Stimulated activated naive B cell treated with anti-CD40 and anti-IgM and Interleukin-4, amounts not matched to agents 10 μg/mL and 1 μg/mL and 100 μg/mL, for 72 hours (primary cell): Measurements from ENCODE around the gene ZNF423.

ENCODE experiments used
- ATAC-seq, 2 donors: fragments of 150-1000 bp; cut with Tn5 transposase; replicated peaks; 2 replicates each; pipeline ENCODE4 v1.10.0; 2021; ENCODE audit warnings: moderate library complexity in 1 of 2
- DNase-seq: peaks from one replicate; pipeline ENCODE4 v3.0.0; 2021
- H3K27ac Mint-ChIP-seq: one replicate; pipeline ENCODE4 v1.8.0; 2022; ENCODE audit warnings: mild to moderate bottlenecking, mixed read lengths
- H3K27me3 Mint-ChIP-seq, 2 donors: one replicate each; pipeline ENCODE4 v1.8.0; 2022; ENCODE audit warnings: mixed read lengths in 2 of 2
- H3K36me3 Mint-ChIP-seq, 2 donors: one replicate each; pipeline ENCODE4 v1.8.0; 2022; ENCODE audit warnings: mixed read lengths in 2 of 2, mild to moderate bottlenecking in 1 of 2
- H3K4me1 Mint-ChIP-seq, 2 donors: one replicate each; pipeline ENCODE4 v1.8.0; 2022; ENCODE audit warnings: mixed read lengths in 2 of 2, mild to moderate bottlenecking in 1 of 2
- H3K4me3 Mint-ChIP-seq, 2 donors: one replicate each; pipeline ENCODE4 v1.8.0; 2022; ENCODE audit warnings: mild to moderate bottlenecking in 2 of 2, mixed read lengths in 2 of 2, moderate library complexity in 1 of 2
- H3K9me3 Mint-ChIP-seq, 2 donors: one replicate each; pipeline ENCODE4 v1.8.0; 2022; ENCODE audit warnings: mixed read lengths in 2 of 2, mild to moderate bottlenecking in 1 of 2

Gene ZNF423

DNA sequence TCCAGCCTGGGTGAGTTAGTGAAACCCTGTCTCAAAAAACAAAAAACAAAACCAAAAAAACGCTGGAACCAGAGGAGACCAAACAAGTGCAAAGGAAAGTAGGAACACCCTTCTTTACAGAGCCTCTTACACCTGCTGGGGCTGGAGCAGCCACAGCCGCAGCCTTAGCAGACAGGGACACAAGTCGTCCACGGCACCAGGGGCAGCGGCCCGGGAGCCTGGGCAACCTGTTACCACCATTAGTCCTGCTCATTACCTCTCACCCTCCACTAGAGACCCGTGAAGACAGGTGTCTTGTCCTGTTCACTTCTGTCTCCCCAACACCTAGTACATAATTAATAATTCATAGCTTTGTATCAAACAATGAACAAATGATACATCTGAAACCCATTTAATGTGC is 398.7 kb downstream of the ZNF423 start:
- ATAC-seq (no peak), DNase-seq (no peak)
- H3K4me3 Mint-ChIP-seq, result no peak overlapping the region
- H3K27ac Mint-ChIP-seq, result no peak overlapping the region
- H3K36me3 Mint-ChIP-seq, result no peaks in the 10 kb centered on the region
- no peaks in the 10 kb centered on the region for H3K4me1 Mint-ChIP-seq
- H3K9me3 Mint-ChIP-seq, result peaks cover 0 to 2% of the 10 kb centered on the region in 2 donors
- peaks cover 13 to 22% of the 10 kb centered on the region in 2 donors for H3K27me3 Mint-ChIP-seq

DNA sequence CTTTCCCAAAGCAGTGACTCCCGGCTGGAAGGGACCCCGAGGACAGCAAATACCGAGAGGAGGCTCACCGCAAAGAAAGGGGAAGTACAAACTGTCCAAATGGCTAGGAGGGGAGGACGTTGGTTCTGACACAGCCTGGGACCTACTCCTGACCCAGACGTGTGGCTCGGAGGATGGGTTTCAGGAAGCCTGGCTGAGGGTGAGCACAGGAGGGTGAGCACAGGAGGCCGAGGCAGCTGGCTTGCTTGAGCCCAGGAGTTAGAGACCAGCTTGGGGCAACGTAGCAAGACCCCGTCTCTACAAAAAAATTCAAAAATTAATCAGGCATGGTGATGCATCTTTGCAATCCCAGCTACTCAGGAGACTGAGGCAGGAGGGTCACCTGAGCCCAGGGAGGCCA is 399.1 kb downstream of the ZNF423 start:
- no peak for ATAC-seq
- H3K27ac Mint-ChIP-seq, result no peak overlapping the region
- no peak for DNase-seq
- H3K4me3 Mint-ChIP-seq, result no peak overlapping the region
- H3K9me3 Mint-ChIP-seq, result peaks cover 0 to 2% of the 10 kb centered on the region in 2 donors
- H3K27me3 Mint-ChIP-seq, result peaks cover 16 to 23% of the 10 kb centered on the region in 2 donors
- H3K36me3 Mint-ChIP-seq, result no peaks in the 10 kb centered on the region
- H3K4me1 Mint-ChIP-seq, result no peaks in the 10 kb centered on the region

DNA sequence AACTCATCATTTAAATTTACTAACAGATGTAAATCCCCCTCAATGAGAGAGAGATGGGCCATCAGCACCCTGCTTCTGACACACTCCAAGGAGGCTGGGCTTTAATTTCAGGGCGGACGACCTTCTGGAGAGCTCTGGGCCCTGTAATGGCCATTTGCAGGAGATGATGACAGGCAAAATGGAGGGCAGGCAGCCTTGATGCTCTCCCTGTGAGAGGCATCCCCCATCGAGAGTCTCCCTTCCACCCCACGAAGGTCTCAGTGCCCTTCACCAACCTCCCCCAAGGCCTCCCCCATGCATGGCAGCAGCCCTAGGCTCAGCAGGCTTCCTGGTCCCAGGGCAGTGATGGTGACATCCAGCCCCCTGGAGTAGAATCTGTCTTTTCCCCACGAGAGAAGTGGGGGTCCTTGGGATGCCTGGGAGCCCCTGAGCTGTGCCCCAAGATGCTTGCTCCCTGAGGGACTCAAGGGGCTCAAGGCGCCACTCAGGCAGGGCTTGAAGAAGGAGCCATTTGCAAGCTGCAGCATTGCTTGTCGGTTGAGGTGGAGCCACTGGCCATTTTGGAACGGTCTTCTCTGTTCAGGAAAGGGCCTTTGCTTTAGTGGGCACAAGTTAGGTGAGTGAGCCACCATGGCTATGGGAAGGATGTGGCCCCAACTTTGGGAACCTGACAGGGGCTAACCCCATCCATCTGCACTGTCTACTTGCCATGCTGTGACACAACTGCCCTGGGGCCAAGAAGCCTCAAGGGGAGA is 399.7 kb downstream of the ZNF423 start:
- Mint-ChIP-seq H3K27me3 (peaks cover 22 to 29% of the 10 kb centered on the region in 2 donors), H3K4me1 (no peaks in the 10 kb centered on the region), H3K36me3 (no peaks in the 10 kb centered on the region), H3K27ac (no peak overlapping the region), H3K9me3 (peaks cover 0 to 2% of the 10 kb centered on the region in 2 donors), H3K4me3 (no peak overlapping the region)
- ATAC-seq (no peak), DNase-seq (no peak)

DNA sequence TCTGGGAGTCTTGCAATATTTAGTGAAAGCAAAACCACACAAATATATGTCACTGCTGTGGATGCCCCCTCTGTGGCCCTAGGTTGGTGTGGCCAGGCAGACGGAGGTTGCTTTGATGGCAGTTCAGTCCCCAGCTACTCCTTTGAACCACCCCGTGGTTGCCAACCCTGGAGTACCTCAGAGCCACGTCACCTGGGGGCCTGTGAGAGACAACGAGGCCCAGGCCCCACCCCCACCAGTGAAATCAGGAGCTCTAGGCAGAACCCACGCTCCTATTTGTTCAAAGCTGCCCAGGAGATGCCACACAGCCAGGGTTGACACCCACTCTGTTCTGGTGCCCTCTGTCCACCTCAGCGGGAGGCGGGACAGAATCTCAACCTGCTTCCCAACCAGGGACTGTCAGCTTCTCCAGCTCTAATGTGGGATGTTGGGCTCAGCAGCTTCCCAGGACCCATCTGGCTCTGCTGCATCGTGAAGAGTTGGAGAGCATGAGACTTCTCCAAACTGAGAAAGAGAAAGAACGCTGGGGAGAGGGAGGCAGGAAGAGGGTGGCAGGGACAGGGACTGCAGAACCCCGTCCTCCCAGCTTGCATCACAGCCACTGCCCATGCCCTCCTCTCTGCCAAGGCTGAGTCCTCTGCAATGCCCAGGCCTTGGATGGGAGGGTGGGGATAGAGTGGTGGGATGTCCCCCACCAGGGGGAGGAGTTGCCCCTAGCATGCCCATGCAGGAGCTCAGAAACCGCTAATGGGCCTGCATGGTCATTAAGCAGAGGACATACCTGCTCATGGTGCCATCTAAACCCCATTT is 400.5 kb downstream of the ZNF423 start:
- Mint-ChIP-seq H3K27me3 (peaks cover 23 to 29% of the 10 kb centered on the region in 2 donors), H3K9me3 (peaks cover 0 to 2% of the 10 kb centered on the region in 2 donors), H3K27ac (no peak overlapping the region), H3K4me3 (no peak overlapping the region), H3K4me1 (no peaks in the 10 kb centered on the region), H3K36me3 (no peaks in the 10 kb centered on the region)
- no peak for DNase-seq
- no peak for ATAC-seq

DNA sequence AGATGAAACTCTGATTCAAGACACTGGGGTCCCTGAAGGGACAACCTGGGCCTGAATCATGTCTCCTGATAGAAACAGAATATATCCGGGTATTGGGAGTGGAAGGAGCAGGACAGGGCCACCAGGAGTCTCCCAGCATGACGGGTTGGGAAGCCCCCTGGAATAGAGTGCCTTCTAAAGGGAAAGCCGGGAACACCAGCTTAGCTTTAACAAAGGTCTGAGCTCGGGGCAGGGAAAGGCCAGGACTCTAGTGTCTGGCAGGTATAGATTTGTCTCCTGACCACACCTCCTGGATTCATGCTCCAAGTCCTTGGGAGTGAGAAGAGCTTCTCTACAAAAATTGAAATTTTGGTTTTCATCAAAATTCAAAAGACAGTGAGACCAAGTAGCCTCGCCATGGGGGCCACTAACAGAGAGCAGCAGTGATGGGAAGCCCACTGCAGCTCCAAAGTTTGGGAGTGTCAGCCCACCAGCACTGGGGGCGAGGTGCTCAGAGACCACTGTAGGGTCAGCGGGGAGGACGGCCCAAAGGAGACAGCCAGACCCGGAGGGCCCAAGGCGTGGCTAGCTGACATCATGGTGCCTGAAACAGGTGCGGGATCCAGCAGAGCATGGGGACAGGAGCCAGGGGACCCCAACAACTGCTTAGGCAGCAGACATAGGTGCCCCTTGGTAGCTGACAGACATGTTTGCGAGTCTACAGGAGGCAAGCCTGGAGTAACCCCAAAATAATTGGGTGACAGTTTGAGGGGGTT is 401.3 kb downstream of the ZNF423 start:
- no peak overlapping the region for H3K27ac Mint-ChIP-seq
- H3K36me3 Mint-ChIP-seq, result no peaks in the 10 kb centered on the region
- DNase-seq (no peak), ATAC-seq (no peak)
- H3K9me3 Mint-ChIP-seq, result peaks cover 0 to 2% of the 10 kb centered on the region in 2 donors
- H3K4me3 Mint-ChIP-seq, result no peak overlapping the region
- H3K4me1 Mint-ChIP-seq, result no peaks in the 10 kb centered on the region
- H3K27me3 Mint-ChIP-seq, result peaks cover 23 to 29% of the 10 kb centered on the region in 2 donors

DNA sequence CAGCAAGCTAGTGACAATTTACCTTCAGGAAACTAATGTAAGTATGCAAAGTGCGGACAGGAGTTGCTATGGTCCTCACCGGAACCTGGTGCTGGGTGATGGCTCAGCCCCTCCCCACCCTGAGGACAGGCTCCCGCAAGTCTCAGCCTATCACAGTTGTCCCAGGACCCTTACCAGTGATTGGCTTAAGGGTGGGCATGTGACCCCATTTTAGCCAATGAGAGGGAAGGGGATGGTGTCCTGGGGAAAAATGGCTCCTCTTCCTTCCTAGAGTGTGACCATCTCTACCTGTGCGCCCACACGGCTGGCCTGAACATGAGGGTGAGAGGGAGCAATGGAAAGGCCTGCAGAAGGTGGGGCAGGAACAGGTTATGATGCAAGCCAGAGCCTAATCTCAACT is 401.9 kb downstream of the ZNF423 start:
- no peaks in the 10 kb centered on the region for H3K4me1 Mint-ChIP-seq

DNA sequence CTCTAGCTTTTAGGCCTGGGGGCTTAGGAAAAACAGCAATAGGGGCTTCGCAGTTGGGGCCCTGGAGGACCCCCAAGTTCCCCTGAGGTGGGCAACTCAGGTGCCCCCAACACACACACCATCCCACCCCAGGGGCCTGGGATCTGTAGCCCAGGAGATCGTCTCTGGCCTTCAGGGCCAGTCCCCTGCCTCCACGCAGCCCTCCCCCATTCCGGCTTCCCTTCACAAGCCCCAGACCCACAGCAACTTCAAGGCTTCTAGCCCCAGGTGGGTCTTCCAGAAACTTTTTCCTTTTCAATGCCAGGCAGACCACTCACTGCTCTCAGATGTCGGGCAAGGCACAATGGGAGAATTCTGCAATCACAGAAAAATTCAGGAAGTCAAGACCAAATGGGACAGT is 402.9 kb downstream of the ZNF423 start:
- no peaks in the 10 kb centered on the region for H3K4me1 Mint-ChIP-seq
- no peak overlapping the region for H3K27ac Mint-ChIP-seq
- DNase-seq, result no peak
- H3K36me3 Mint-ChIP-seq, result no peaks in the 10 kb centered on the region
- no peak for ATAC-seq
- H3K4me3 Mint-ChIP-seq, result no peak overlapping the region
- H3K9me3 Mint-ChIP-seq, result peaks cover 0 to 2% of the 10 kb centered on the region in 2 donors
- peaks cover 23 to 29% of the 10 kb centered on the region in 2 donors for H3K27me3 Mint-ChIP-seq

More for the DNA sequence above, 401.9 kb downstream of the ZNF423 start:
- no peak for ATAC-seq
- Mint-ChIP-seq H3K4me3 (no peak overlapping the region), H3K9me3 (peaks cover 0 to 2% of the 10 kb centered on the region in 2 donors), H3K27me3 (peaks cover 23 to 29% of the 10 kb centered on the region in 2 donors), H3K27ac (no peak overlapping the region), H3K36me3 (no peaks in the 10 kb centered on the region)
- DNase-seq, result no peak

DNA sequence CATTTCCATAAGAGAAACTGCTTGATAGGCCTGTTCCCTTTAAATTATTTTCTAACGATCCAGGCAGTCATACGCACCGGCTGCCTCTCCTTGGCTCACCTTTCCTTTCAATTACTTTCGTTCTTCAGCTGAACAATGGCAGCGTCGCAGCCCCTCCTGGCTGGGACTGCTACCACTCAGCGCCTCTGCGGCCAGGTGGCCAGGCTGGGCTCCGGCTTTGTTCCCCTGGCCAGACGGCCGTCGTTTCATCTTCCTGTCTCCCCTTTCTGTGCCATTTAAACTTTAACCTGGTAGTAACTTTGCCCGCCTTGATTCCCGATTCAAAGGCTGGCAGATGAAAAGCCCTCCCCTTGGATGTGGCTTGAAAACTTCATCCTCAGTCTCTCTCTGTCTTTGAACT is 403.3 kb downstream of the ZNF423 start:
- H3K4me1 Mint-ChIP-seq, result no peaks in the 10 kb centered on the region
- H3K4me3 Mint-ChIP-seq, result no peak overlapping the region
- H3K9me3 Mint-ChIP-seq, result peaks cover 0 to 2% of the 10 kb centered on the region in 2 donors
- no peak for ATAC-seq
- peaks cover 23 to 29% of the 10 kb centered on the region in 2 donors for H3K27me3 Mint-ChIP-seq
- no peak overlapping the region for H3K27ac Mint-ChIP-seq
- no peaks in the 10 kb centered on the region for H3K36me3 Mint-ChIP-seq
- DNase-seq, result no peak

DNA sequence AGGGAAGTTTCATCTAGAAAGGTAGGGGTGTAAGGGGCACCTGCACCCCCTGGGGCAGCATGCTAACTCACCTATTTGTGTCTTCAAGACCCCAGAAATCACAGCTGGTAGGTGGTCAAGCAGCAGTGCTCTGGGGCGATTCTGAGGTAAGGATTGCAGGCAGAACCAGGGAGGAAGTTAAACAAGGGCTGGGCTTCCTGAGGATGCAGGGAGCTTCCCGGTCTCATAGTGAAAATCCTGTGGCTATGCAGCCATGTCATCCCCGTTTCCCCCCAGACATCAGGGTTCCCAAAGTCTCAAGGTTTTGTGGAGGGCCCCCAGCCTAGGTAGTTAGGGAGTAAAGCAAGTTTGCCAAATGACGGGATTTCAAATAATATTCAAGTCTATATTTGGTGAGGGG is 403.8 kb downstream of the ZNF423 start:
- H3K36me3 Mint-ChIP-seq, result no peaks in the 10 kb centered on the region
- ATAC-seq (no peak), DNase-seq (no peak)
- no peaks in the 10 kb centered on the region for H3K4me1 Mint-ChIP-seq
- no peak overlapping the region for H3K4me3 Mint-ChIP-seq
- H3K27ac Mint-ChIP-seq, result no peak overlapping the region
- peaks cover 23 to 29% of the 10 kb centered on the region in 2 donors for H3K27me3 Mint-ChIP-seq
- H3K9me3 Mint-ChIP-seq, result peaks cover 0 to 2% of the 10 kb centered on the region in 2 donors

DNA sequence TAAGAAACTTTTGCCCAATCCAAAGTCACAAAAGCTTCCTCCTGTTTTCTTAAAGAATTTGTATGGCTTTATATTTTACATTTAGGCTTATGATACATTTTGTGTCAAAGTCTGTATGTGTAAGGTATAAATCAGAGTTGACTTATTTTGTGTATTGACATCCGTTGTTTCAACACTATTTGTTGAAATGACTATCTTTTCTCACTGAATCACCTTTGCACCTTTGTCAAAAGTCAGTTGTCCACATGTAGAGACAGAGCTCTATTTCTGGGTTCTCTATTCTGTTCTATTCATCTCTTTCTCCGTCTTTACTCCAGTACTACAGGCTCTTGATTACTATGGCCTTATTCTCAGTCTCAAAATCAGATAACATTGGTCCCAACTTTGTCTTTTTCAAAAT is 409.1 kb downstream of the ZNF423 start:
- peaks cover 6 to 10% of the 10 kb centered on the region in 2 donors for H3K4me1 Mint-ChIP-seq
- no peaks in the 10 kb centered on the region for H3K36me3 Mint-ChIP-seq
- H3K4me3 Mint-ChIP-seq, result no peak overlapping the region
- DNase-seq (no peak), ATAC-seq (no peak)
- H3K27ac Mint-ChIP-seq, result no peak overlapping the region
- H3K9me3 Mint-ChIP-seq, result no peaks in the 10 kb centered on the region
- H3K27me3 Mint-ChIP-seq, result peaks cover 6 to 7% of the 10 kb centered on the region in 2 donors

DNA sequence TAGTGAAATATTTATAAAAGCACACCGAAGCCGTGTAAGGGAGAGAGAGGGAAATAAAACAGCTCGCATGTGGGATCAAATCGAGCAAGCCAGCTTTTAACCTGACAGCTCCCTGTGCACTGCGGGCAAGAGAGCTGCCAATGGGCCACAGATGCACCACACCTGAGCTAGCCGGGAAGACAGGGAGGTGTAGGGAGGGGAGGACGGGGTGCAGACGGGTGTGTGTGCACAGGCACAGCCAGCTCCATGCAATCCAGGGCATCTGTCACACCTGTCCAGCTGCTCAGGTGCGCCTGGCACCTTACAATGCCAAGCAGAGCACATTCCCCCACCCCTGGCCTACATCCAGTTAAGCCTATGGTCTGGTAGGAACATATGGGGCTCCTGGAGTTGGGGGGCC is 412.3 kb downstream of the ZNF423 start:
- Mint-ChIP-seq H3K36me3 (no peaks in the 10 kb centered on the region), H3K27ac (no peak overlapping the region), H3K9me3 (no peaks in the 10 kb centered on the region), H3K4me1 (peaks cover 16 to 26% of the 10 kb centered on the region in 2 donors), H3K27me3 (no peaks in the 10 kb centered on the region), H3K4me3 (no peak overlapping the region)
- DNase-seq, result no peak
- ATAC-seq, result no peak

DNA sequence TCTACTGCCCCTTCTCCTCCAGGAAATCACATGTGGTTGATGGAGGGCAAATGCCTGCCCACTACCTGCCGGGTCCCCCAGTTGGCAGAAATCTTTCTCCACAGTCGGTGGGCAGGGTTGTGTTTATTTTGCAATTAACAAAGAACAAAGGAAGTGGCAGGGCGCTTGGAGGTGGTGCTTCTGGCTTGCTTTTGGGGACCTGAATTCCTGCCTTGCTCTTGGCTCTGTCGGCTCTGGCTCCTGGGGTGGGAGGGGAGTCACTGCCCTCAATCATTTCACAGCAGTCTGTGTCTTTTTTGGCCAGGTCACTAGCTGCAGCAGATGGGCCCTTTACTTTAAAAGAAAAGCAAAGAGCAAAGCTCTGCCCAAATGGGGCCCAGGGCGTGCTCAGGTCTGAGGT is 413.1 kb downstream of the ZNF423 start:
- no peak for DNase-seq
- no peak overlapping the region for H3K27ac Mint-ChIP-seq
- no peak for ATAC-seq

DNA sequence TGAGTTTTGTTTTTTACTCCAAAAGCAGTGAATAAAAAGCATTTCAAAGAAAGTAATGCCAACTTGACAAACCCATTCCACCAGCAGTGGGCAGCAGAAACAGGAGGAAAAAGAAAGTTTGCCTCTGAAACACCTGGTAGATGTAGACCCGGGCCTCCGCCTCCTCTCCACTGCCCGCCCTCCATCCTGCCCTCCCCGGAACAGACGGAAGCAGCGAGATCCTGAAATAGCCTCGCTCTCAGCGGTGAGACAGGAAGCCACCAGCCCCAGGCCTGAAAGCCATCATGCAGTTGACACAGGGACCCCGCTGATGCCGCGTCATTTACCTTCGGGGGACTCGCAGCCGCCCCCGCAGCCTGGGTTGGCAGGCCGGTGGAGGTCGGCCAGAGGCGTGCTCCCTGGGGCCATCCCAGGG is 414.5 kb downstream of the ZNF423 start:
- Mint-ChIP-seq H3K36me3 (no peaks in the 10 kb centered on the region), H3K4me3 (peak overlapping the region; percentile 51 to 66), H3K27me3 (no peaks in the 10 kb centered on the region), H3K27ac (peak overlapping the region; percentile 40), H3K9me3 (no peaks in the 10 kb centered on the region), H3K4me1 (peaks cover 16 to 26% of the 10 kb centered on the region in 2 donors)
- DNase-seq (peak; percentile 50), ATAC-seq (peak; percentile 91 to 94)

More for the DNA sequence above, 413.1 kb downstream of the ZNF423 start:
- H3K4me3 Mint-ChIP-seq, result no peak overlapping the region
- H3K4me1 Mint-ChIP-seq, result peaks cover 16 to 26% of the 10 kb centered on the region in 2 donors
- no peaks in the 10 kb centered on the region for H3K36me3 Mint-ChIP-seq
- H3K27me3 Mint-ChIP-seq, result no peaks in the 10 kb centered on the region
- H3K9me3 Mint-ChIP-seq, result no peaks in the 10 kb centered on the region
